Parathyroid adenoma (tissue), 2 donors: ENCODE data around the gene PELI3.
"Not testable (repeated sequence)": the region's sequence is repeated elsewhere in the genome, so short reads cannot be mapped to it uniquely, and the experiment has no call there.

Experiments used
- H2AFZ ChIP-seq: fragments of 300-600 bp; sonication (generic); one replicate; pipeline ENCODE4 v1.7.0; 2017; ENCODE audit warnings: antibody characterized with exemption, mild to moderate bottlenecking
- H3K27ac ChIP-seq: fragments of 300-600 bp; sonication (generic); one replicate; pipeline ENCODE4 v1.7.0; 2017
- H3K27me3 ChIP-seq: fragments of 300-600 bp; sonication (generic); one replicate; pipeline ENCODE4 v1.7.0; 2017; ENCODE audit warnings: low read length; ENCODE audit not compliant: control insufficient read depth, insufficient read depth
- H3K36me3 ChIP-seq: fragments of 300-600 bp; sonication (generic); one replicate; pipeline ENCODE4 v1.7.0; 2017; ENCODE audit warnings: low read length; ENCODE audit not compliant: control insufficient read depth, insufficient read depth
- H3K4me1 ChIP-seq: fragments of 300-600 bp; sonication (generic); one replicate; pipeline ENCODE4 v1.7.0; 2017; ENCODE audit warnings: control low read depth
- H3K4me2 ChIP-seq: fragments of 300-600 bp; sonication (generic); one replicate; pipeline ENCODE4 v1.7.0; 2017; ENCODE audit warnings: low read length
- H3K4me3 ChIP-seq: fragments of 300-600 bp; sonication (generic); one replicate; pipeline ENCODE4 v1.7.0; 2017; ENCODE audit warnings: low read depth, low read length
- H3K79me2 ChIP-seq: fragments of 300-600 bp; sonication (generic); one replicate; pipeline ENCODE4 v1.7.0; 2017; ENCODE audit warnings: control low read depth
- H3K9ac ChIP-seq: fragments of 300-600 bp; sonication (generic); one replicate; pipeline ENCODE4 v1.7.0; 2017; ENCODE audit warnings: mild to moderate bottlenecking
- H3K9me3 ChIP-seq: fragments of 300-600 bp; sonication (generic); one replicate; pipeline ENCODE4 v1.7.0; 2017; ENCODE audit warnings: low read length; ENCODE audit not compliant: control insufficient read depth
- TF ChIP-seq, protein P1 (sequence below): fragments of 300-600 bp; sonication (generic); IDR thresholded peaks from one replicate; pipeline ENCODE4 v1.7.0; 2017; ENCODE audit warnings: antibody characterized with exemption, mild to moderate bottlenecking
- donor health status: primary hyperparathyroidism.

PELI3 gene

DNA sequence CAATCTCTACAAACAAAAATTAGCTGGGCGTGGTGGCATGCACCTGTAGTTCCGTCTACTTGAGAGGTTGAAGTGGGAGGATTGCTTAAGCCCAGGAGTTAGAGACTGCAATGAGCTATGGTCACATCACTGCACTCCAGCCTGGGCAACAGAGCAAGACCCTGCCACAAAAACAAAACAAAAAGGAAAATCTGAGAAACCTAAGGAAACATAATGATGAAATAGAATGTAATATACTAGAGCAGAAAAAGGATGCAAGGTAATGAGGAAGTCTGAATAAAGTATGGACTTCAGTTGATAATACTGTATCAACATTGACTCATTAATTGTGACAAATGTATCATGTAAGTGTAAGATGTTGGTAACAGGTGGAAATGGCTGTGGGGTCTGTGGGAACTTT lies 37.8 kb upstream of the PELI3 start:
- no peak overlapping the region for H3K4me3 ChIP-seq
- H3K36me3 ChIP-seq, result no peaks in the 10 kb centered on the region
- no peak overlapping the region for H3K4me2 ChIP-seq
- H3K79me2 ChIP-seq, result no peaks in the 10 kb centered on the region
- H2AFZ ChIP-seq, result no peak overlapping the region
- no peaks in the 10 kb centered on the region for H3K27me3 ChIP-seq
- no peak overlapping the region for H3K27ac ChIP-seq
- no peak overlapping the region for H3K9ac ChIP-seq
- H3K4me1 ChIP-seq, result no peaks in the 10 kb centered on the region
- TF ChIP-seq, protein P1, sequence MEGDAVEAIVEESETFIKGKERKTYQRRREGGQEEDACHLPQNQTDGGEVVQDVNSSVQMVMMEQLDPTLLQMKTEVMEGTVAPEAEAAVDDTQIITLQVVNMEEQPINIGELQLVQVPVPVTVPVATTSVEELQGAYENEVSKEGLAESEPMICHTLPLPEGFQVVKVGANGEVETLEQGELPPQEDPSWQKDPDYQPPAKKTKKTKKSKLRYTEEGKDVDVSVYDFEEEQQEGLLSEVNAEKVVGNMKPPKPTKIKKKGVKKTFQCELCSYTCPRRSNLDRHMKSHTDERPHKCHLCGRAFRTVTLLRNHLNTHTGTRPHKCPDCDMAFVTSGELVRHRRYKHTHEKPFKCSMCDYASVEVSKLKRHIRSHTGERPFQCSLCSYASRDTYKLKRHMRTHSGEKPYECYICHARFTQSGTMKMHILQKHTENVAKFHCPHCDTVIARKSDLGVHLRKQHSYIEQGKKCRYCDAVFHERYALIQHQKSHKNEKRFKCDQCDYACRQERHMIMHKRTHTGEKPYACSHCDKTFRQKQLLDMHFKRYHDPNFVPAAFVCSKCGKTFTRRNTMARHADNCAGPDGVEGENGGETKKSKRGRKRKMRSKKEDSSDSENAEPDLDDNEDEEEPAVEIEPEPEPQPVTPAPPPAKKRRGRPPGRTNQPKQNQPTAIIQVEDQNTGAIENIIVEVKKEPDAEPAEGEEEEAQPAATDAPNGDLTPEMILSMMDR, result no peak
- no peaks in the 10 kb centered on the region for H3K9me3 ChIP-seq

DNA sequence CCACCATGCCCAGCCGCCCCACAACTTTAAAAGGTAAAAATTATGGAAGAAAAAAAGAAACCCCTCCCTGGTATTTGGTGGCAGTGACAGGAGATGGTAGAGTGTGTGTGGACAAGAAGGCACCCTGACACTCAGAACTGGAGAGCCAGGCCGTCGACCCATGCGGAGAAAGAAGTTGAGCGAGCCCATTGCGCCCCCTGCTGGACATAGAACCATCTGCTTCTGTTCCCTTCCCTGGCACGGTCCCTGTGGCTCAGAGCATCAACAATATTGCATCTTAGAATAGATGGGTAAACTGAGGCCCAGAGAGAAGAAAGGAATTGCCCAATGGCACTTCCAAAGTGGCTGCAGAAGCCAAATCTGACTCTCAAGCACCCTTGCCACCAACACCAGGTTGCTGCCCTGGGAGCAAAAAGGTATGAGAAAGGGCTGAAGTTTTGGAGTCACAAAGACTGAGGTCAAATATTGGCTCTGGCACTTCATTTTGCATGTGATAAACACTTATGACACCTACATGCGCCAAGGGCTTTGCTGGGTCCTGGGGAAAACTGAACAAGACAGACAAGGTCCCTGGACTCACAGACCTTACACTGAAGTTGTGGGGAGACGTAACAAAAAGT lies 36.6 kb upstream of the PELI3 start:
- TF ChIP-seq, protein P1, result peak; percentile 68
- Histone ChIP-seq H3K4me3 (no peak overlapping the region), H3K4me1 (no peaks in the 10 kb centered on the region), H3K27me3 (no peaks in the 10 kb centered on the region), H3K9ac (no peak overlapping the region), H3K79me2 (no peaks in the 10 kb centered on the region), H3K36me3 (no peaks in the 10 kb centered on the region), H2AFZ (no peak overlapping the region), H3K4me2 (no peak overlapping the region), H3K9me3 (no peaks in the 10 kb centered on the region), H3K27ac (no peak overlapping the region)

DNA sequence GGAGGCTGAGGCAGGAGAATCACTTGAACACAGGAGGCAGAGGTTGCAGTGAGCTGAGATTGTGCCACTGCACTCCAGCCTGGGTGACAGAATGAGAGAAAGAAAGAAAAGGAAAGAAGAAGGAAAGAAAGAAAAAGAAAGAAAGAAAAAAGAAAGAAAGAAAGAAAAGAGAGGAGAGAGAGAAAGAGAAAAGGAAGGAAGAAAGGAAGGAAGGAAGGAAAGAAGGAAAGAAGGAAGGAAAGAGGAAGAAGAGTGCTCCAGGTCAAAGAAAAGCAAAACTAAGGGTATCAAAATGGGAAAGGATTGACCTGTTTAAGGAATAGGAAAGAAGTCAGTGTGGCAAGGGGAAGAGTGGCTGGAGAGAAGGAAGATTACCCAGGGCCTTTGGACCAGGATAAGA lies 35.4 kb upstream of the PELI3 start:
- H3K27ac ChIP-seq, H3K4me3 ChIP-seq, H3K79me2 ChIP-seq, H2AFZ ChIP-seq, H3K9me3 ChIP-seq, H3K27me3 ChIP-seq, H3K4me2 ChIP-seq, H3K36me3 ChIP-seq, H3K4me1 ChIP-seq, H3K9ac ChIP-seq: not testable (repeated sequence)

DNA sequence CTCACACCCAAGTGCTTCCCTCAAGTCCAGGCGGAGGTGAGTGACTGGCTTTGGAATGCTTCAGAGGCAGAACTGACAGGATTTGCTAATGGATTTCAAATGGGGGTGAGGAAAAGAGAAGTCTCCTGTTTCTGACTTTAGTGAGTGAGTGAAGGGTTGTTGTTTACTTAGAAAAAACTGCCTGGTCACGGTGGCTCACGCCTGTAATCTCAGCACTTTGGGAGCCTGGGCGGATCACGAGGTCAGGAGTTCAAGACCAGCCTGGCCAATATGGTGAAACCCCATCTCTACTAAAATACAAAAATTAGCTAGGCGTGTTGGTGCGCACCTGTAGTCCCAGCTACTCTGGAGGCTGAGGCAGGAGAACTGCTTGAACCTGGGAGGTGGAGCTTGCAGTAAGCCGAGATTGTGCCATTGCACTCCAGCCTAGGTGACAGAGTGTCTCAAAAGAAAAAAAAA lies 34.8 kb upstream of the PELI3 start:
- not testable (repeated sequence) for H2AFZ ChIP-seq, H3K9ac ChIP-seq, H3K27me3 ChIP-seq, H3K9me3 ChIP-seq, H3K36me3 ChIP-seq, H3K4me1 ChIP-seq, H3K4me3 ChIP-seq, H3K27ac ChIP-seq, H3K79me2 ChIP-seq, H3K4me2 ChIP-seq

DNA sequence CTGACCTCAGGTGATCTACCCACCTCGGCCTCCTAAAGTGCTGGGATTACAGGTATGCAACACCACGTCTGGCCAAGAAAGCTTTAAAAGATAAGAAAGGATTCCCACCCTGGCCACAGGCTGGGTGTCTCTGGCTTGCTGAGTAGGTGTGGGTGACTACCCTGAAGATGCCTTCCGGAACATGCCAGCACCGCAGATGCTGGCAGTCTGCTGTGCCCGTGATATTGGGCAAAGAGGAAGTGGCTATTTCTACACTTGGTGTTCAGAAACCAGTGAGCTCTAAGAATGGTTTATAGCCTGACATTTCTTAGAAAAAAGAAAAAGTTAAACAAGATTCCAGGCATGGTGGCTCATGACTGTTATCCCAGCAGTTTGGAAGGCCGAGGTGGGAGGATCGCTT lies 34.1 kb upstream of the PELI3 start:
- H3K27ac ChIP-seq, result no peak overlapping the region
- no peak overlapping the region for H2AFZ ChIP-seq
- TF ChIP-seq, protein P1, result no peak
- H3K9ac ChIP-seq, result no peak overlapping the region
- no peaks in the 10 kb centered on the region for H3K4me1 ChIP-seq
- no peaks in the 10 kb centered on the region for H3K36me3 ChIP-seq
- H3K4me2 ChIP-seq, result no peak overlapping the region
- no peaks in the 10 kb centered on the region for H3K79me2 ChIP-seq
- H3K4me3 ChIP-seq, result no peak overlapping the region
- H3K9me3 ChIP-seq, result no peaks in the 10 kb centered on the region
- H3K27me3 ChIP-seq, result no peaks in the 10 kb centered on the region

DNA sequence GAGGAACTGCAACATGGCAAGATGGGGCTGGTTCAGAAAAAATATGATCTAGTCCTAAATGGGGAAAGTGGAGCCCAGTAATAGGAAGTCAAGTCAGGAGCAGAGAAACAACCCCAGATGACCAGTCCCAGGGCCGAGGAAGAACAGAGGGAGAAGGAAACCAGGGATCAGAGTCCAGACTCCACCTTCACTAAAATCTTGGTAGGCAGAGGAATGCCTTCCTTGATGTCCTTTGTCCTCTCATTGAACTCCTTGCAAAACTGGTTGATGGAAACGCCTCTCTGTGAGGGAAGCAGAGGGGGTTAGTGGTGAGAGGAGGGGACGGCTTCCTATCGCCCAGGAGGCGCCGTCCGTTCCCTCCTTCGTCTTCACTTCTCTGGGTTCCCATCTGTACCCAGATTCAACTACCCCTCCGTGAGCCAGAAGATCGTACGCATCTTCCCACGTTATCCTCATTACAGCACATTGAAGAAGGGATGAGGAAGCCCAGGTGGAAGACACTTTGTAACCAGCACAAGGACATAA lies 28.7 kb upstream of the PELI3 start:
- Histone ChIP-seq H3K27ac (peak overlapping the region; percentile 96), H3K9me3 (no peaks in the 10 kb centered on the region), H3K9ac (no peak overlapping the region), H3K4me1 (no peaks in the 10 kb centered on the region), H2AFZ (peak overlapping the region; percentile 85), H3K4me2 (peak overlapping the region; percentile 71), H3K36me3 (no peaks in the 10 kb centered on the region), H3K79me2 (no peaks in the 10 kb centered on the region), H3K4me3 (peak overlapping the region; percentile 71), H3K27me3 (no peaks in the 10 kb centered on the region)
- TF ChIP-seq, protein P1, result no peak
